SK-N-MC (cell line): Measurements from ENCODE around the gene ECSIT.

ENCODE experiments used
- FOXP2 ChIP-seq: optimal IDR thresholded peaks from 2 replicates; pipeline ENCODE3; 2011; ENCODE audit warnings: mild to moderate bottlenecking, moderate library complexity; ENCODE audit not compliant: insufficient read depth; ENCODE audit errors: extremely low read length, control extremely low read depth
- POLR2AphosphoS5 ChIP-seq: IDR thresholded peaks from 2 replicates; pipeline ENCODE4 v1.6.1; 2012; ENCODE audit warnings: mild to moderate bottlenecking, low read depth, low read length, borderline replicate concordance

DNA sequence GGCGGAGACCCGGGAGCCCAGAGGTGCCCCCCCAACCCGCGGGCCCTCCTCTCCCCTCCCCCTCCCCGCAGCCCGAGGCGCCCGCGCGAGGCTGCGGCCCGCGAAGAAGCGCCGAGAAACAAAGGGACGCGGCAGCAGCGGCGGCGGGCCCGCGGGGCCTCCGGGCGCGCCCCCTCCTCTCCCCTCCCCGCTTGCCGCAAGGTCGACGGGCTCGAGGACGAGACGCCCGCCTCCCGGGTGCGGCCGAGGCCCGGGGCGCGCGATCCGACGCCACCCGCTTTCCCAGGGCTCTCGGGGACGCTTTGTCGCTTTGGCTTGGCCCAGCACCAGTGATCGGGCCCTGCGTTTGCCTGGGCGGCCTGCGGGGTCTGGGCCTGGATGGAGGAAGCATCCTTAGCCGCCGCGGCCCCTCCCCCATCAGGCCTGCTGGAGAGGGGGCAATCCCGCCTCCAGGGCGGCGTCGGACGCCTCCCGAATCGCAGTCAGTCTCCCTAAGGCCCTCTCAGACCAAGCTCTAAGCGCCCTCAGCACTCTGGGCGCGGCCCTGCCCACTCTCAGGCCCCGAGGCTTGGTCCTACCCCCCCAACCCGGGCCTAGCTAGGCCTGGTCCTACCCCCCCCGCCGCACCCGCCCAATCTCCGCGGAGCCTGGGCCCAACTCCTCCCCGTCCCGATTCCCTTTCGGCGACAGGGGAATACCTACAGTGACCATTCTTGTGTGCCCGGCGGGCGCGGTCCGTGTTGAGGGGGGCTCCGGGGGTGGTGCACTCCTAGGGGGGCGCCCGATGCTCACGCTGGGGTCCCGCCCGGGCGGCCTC, 48.8 kb downstream of the ECSIT start:
- TF ChIP-seq POLR2AphosphoS5 (no peak), FOXP2 (no peak)
